Measurements from ENCODE around the gene CABP4. TPM values are rescaled to one million over a fixed set of nuclear protein-coding genes. Genes with fewer than 3 reads are reported as not detected.

The CABP4 gene
- total RNA-seq, 1 experiment from 2014 or later = not detected

- Mint-ChIP-seq H3K4me3 (no peak overlapping the region), H3K9me3 (no peaks in the 10 kb centered on the region), H3K27me3 (ENCODE audit: low read depth) (peaks cover 24% of the 10 kb centered on the region), H3K4me1 (peaks cover 23% of the 10 kb centered on the region), H3K27ac (no peak overlapping the region), H3K36me3 (no peaks in the 10 kb centered on the region)
- ATAC-seq = no peak
- ChIA-PET POLR2A (interaction anchor here (1.5 kb wide), 1 partner anchor 16 kb away, joined by 4 read pairs; no protein-coding TSS in a partner anchor), CTCF (interaction anchor here (0.6 to 3.6 kb wide), 3 partner anchors 11 to 67 kb away, joined by 3 to 22 read pairs (median 3); partner anchors contain the start of gene PPP1CA)
- no peak for DNase-seq (ENCODE audit: low spot score)
- no peak for TF ChIP-seq GTF2I (CRISPR knock-in tag; conservative IDR thresholded peaks at IDR 0.05)
- no peak for TF ChIP-seq ZSCAN18 (CRISPR knock-in tag; IDR thresholded peaks at IDR 0.05)
- TF ChIP-seq EMX1 (CRISPR knock-in tag; IDR thresholded peaks at IDR 0.05) = no peak
- TF ChIP-seq, protein P1, sequence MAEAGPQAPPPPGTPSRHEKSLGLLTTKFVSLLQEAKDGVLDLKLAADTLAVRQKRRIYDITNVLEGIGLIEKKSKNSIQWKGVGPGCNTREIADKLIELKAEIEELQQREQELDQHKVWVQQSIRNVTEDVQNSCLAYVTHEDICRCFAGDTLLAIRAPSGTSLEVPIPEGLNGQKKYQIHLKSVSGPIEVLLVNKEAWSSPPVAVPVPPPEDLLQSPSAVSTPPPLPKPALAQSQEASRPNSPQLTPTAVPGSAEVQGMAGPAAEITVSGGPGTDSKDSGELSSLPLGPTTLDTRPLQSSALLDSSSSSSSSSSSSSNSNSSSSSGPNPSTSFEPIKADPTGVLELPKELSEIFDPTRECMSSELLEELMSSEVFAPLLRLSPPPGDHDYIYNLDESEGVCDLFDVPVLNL (CRISPR knock-in tag; IDR thresholded peaks at IDR 0.05; ENCODE audit: borderline replicate concordance, low read depth) = no peak
- no peak for TF ChIP-seq ATF3 (CRISPR knock-in tag; conservative IDR thresholded peaks at IDR 0.05)
- TF ChIP-seq, protein P2, sequence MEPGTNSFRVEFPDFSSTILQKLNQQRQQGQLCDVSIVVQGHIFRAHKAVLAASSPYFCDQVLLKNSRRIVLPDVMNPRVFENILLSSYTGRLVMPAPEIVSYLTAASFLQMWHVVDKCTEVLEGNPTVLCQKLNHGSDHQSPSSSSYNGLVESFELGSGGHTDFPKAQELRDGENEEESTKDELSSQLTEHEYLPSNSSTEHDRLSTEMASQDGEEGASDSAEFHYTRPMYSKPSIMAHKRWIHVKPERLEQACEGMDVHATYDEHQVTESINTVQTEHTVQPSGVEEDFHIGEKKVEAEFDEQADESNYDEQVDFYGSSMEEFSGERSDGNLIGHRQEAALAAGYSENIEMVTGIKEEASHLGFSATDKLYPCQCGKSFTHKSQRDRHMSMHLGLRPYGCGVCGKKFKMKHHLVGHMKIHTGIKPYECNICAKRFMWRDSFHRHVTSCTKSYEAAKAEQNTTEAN (CRISPR knock-in tag; IDR thresholded peaks at IDR 0.05) = no peak
These were observed 42.5 kb upstream of the CABP4 start for GRCh38 chr11:67412495-67413179.

DNA sequence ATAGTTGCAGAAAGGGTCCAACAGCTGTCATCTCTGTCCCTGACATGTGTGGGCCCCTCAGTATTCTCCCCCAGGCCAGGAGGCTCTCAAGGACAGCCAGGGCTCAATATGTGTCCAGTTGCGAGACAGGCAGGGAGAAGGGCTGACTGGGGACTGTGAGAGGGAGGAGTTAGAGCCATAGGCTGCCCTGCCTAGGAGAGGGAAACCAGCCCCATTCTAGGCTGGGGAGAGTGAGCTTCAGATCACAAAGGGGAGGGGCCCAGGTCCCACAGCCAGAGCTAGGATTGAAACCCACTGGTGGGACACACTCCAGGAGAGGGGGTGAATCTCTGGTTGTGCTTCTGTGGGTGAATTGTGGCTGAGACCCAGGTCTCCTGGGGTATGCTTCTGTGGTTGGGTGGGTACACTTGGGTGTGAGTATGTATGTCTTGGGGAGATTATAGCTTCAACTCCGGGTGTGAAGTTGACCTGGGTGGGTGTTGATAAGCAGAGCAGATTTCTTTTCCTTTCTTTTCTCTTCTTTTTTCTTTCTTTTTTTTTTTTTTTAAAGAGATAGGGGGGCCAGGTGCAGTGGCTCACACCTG, 41.8 kb upstream of the CABP4 start:
- TF ChIP-seq CTCF (IDR thresholded peaks at IDR 0.05) (no peak), SMAD4 (CRISPR knock-in tag; IDR thresholded peaks at IDR 0.05) (no peak), ETV6 (CRISPR knock-in tag; IDR thresholded peaks at IDR 0.05) (no peak), ZNF671 (CRISPR knock-in tag; IDR thresholded peaks at IDR 0.05) (no peak), ATF1 (CRISPR knock-in tag; IDR thresholded peaks at IDR 0.05) (no peak), ZSCAN18 (CRISPR knock-in tag; IDR thresholded peaks at IDR 0.05) (no peak), TP53 (CRISPR knock-in tag; IDR thresholded peaks at IDR 0.05) (no peak), NR3C1 (CRISPR knock-in tag; conservative IDR thresholded peaks at IDR 0.05; ENCODE audit: low read depth) (no peak), GABPB1 (CRISPR knock-in tag; IDR thresholded peaks at IDR 0.05) (no peak), FOXK1 (CRISPR knock-in tag; IDR thresholded peaks at IDR 0.05) (no peak), NR2C2 (CRISPR knock-in tag; IDR thresholded peaks at IDR 0.05) (no peak)
- TF ChIP-seq, protein P1 (CRISPR knock-in tag; IDR thresholded peaks at IDR 0.05; ENCODE audit: borderline replicate concordance, low read depth) = no peak
- TF ChIP-seq, protein P3, sequence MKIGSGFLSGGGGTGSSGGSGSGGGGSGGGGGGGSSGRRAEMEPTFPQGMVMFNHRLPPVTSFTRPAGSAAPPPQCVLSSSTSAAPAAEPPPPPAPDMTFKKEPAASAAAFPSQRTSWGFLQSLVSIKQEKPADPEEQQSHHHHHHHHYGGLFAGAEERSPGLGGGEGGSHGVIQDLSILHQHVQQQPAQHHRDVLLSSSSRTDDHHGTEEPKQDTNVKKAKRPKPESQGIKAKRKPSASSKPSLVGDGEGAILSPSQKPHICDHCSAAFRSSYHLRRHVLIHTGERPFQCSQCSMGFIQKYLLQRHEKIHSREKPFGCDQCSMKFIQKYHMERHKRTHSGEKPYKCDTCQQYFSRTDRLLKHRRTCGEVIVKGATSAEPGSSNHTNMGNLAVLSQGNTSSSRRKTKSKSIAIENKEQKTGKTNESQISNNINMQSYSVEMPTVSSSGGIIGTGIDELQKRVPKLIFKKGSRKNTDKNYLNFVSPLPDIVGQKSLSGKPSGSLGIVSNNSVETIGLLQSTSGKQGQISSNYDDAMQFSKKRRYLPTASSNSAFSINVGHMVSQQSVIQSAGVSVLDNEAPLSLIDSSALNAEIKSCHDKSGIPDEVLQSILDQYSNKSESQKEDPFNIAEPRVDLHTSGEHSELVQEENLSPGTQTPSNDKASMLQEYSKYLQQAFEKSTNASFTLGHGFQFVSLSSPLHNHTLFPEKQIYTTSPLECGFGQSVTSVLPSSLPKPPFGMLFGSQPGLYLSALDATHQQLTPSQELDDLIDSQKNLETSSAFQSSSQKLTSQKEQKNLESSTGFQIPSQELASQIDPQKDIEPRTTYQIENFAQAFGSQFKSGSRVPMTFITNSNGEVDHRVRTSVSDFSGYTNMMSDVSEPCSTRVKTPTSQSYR (CRISPR knock-in tag; IDR thresholded peaks at IDR 0.05) = no peak
- TF ChIP-seq, protein P4, sequence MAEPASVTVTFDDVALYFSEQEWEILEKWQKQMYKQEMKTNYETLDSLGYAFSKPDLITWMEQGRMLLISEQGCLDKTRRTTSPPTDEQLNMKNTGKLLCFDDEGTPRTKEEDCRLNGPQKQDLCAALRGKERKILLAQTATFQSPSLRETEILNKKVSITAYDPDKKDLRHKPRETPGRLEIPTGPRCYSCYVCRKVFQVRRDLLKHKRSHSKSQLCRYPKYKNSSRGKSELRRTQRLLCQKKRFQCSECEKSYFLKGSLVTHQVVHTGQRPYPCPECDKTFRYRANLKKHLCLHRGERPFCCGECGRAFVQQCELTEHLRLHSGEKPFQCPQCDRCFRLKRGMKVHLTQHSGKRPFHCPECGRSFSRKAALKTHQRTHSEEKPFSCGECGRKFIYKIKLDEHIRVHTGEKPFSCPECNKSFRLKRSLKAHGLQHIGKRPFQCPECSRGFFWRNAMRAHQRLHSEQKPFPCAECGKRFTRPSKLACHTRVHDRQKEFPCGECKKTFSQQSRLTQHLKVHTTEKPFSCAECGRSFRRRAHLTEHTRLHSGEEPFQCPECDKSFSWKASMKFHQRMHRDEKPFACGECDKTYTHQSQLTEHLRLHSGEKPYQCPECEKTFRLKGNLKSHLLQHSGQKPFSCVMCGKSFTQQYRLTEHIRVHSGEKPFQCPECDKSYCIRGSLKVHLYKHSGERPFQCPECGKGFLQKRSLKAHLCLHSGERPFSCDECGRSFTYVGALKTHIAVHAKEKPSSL (CRISPR knock-in tag; conservative IDR thresholded peaks at IDR 0.05) = no peak
- ATAC-seq = no peak

More for the DNA sequence above, 41.8 kb upstream of the CABP4 start:
- Mint-ChIP-seq H3K9me3 (no peaks in the 10 kb centered on the region), H3K27me3 (ENCODE audit: low read depth) (peaks cover 18% of the 10 kb centered on the region), H3K4me1 (peaks cover 23% of the 10 kb centered on the region), H3K36me3 (no peaks in the 10 kb centered on the region), H3K27ac (no peak overlapping the region), H3K4me3 (no peak overlapping the region)
- DNase-seq (ENCODE audit: low spot score) = no peak
- ChIA-PET POLR2A (interaction anchor here (1.3 to 1.5 kb wide), 2 partner anchors 12 to 17 kb away, joined by 4 read pairs; partner anchors contain the start of gene PPP1CA), CTCF (interaction anchor here (1.2 to 3.6 kb wide), 2 partner anchors 11 to 67 kb away, joined by 3 to 22 read pairs; partner anchors contain the start of gene PPP1CA)
